IMR-90 (cell line): ENCODE measurements around the gene TNFSF13B. TPM values are rescaled to one million over a fixed set of nuclear protein-coding genes. Genes with fewer than 3 reads are reported as not detected.

Source experiments
- ATAC-seq: fragments of 200-7000 bp; cut with Tn5 transposase; 2 replicates; pipeline ENCODE4 v1.9.1; 2020; ENCODE audit warnings: low read depth, mild to moderate bottlenecking, moderate library complexity
- BruUV-seq: library from RNA; stranded (reverse); fragments of 400-500 nt; replicated peaks from 2 replicates; lab custom pipeline; 2021; lab: Mats Ljungman, UMichigan
- CTCF ChIA-PET: fragments of 300-600 bp; formaldehyde crosslinking; extraction: SDS; loops from one replicate; lab custom pipeline; 2021; ENCODE audit warnings: antibody characterized with exemption; lab: Yijun Ruan, JAX
- POLR2A ChIA-PET: fragments of 300-600 bp; sonication (Branson Sonifier 250); formaldehyde crosslinking; loops from one replicate; lab custom pipeline; 2022; ENCODE audit warnings: antibody characterized with exemption; ENCODE audit not compliant: unreplicated experiment; lab: Charles Lee
- DNase-seq: peaks from one replicate; pipeline ENCODE4 v3.0.0; 2013
- H2AFZ ChIP-seq: replicated peaks from 2 replicates; pipeline ENCODE3; 2013; ENCODE audit warnings: low read length, mild to moderate bottlenecking; ENCODE audit not compliant: poor library complexity
- H2AK5ac ChIP-seq: 2 replicates; pipeline ENCODE4 v1.6.1; 2013; ENCODE audit warnings: low read depth, low read length, inconsistent platforms
- H2AK9ac ChIP-seq: replicated peaks from 2 replicates; pipeline ENCODE3; 2013; ENCODE audit warnings: mild to moderate bottlenecking, low read depth, low read length, moderate library complexity; ENCODE audit not compliant: poor library complexity
- H2BK120ac ChIP-seq: 2 replicates; pipeline ENCODE4 v1.6.1; 2013; ENCODE audit warnings: low read depth, low read length, inconsistent platforms
- H2BK15ac ChIP-seq: 3 replicates; pipeline ENCODE4 v1.6.1; 2013; ENCODE audit warnings: low read depth, low read length, inconsistent platforms
- H2BK20ac ChIP-seq: 2 replicates; pipeline ENCODE4 v1.6.1; 2013; ENCODE audit warnings: low read depth, mild to moderate bottlenecking, inconsistent platforms, low read length, moderate library complexity
- H2BK5ac ChIP-seq: 2 replicates; pipeline ENCODE4 v1.6.1; 2013; ENCODE audit warnings: mild to moderate bottlenecking, low read depth, low read length, inconsistent platforms; ENCODE audit not compliant: poor library complexity, severe bottlenecking
- H3K14ac ChIP-seq: replicated peaks from 2 replicates; pipeline ENCODE4 v1.6.1; 2013; ENCODE audit warnings: low read depth, low read length, inconsistent platforms
- H3K18ac ChIP-seq: 2 replicates; pipeline ENCODE4 v1.6.1; 2013; ENCODE audit warnings: low read depth, low read length, control low read depth
- H3K23ac ChIP-seq: 2 replicates; pipeline ENCODE4 v1.6.1; 2013; ENCODE audit warnings: low read depth, low read length, inconsistent platforms
- H3K27ac ChIP-seq: 2 replicates; pipeline ENCODE4 v1.5.1; 2013; ENCODE audit warnings: mild to moderate bottlenecking, control low read depth, low read length; ENCODE audit not compliant: insufficient read depth
- H3K27me3 ChIP-seq: 2 replicates; pipeline ENCODE4 v1.6.1; 2013; ENCODE audit warnings: low read length; ENCODE audit not compliant: control insufficient read depth, insufficient read depth
- H3K36me3 ChIP-seq: 2 replicates; pipeline ENCODE4 v1.6.1; 2013; ENCODE audit warnings: low read length, mixed read lengths; ENCODE audit not compliant: control insufficient read depth, insufficient read depth
- H3K4ac ChIP-seq: 2 replicates; pipeline ENCODE4 v1.6.1; 2013; ENCODE audit warnings: low read depth, low read length, inconsistent platforms
- H3K4me1 ChIP-seq: 2 replicates; pipeline ENCODE4 v1.6.1; 2013; ENCODE audit warnings: low read length, mixed read lengths; ENCODE audit not compliant: control insufficient read depth, insufficient read depth
- H3K4me2 ChIP-seq: 2 replicates; pipeline ENCODE4 v1.6.1; 2013; ENCODE audit warnings: low read depth, mild to moderate bottlenecking, control low read depth, low read length, moderate library complexity
- H3K4me3 ChIP-seq: 2 replicates; pipeline ENCODE4 v1.5.1; 2013; ENCODE audit warnings: low read depth, mild to moderate bottlenecking, control low read depth, low read length, moderate library complexity; ENCODE audit not compliant: insufficient read depth
- H3K56ac ChIP-seq: 2 replicates; pipeline ENCODE4 v1.6.1; 2013; ENCODE audit warnings: low read length, inconsistent platforms; ENCODE audit not compliant: insufficient read depth; ENCODE audit errors: extremely low read depth
- H3K79me1 ChIP-seq, 2 experiments: 2 replicates each; pipeline ENCODE4 v1.6.1; 2013; ENCODE audit warnings: low read length in 2 of 2, inconsistent platforms in 1 of 2, low read depth in 1 of 2
- H3K9ac ChIP-seq: 2 replicates; pipeline ENCODE4 v1.6.1; 2013; ENCODE audit warnings: low read depth, low read length, control low read depth
- H3K9me1 ChIP-seq: 2 replicates; pipeline ENCODE4 v1.6.1; 2013; ENCODE audit warnings: low read length, inconsistent platforms; ENCODE audit not compliant: insufficient read depth
- H3K9me3 ChIP-seq: 2 replicates; pipeline ENCODE4 v1.6.1; 2013; ENCODE audit warnings: low read length; ENCODE audit not compliant: control insufficient read depth, insufficient read depth
- H4K20me1 ChIP-seq: 2 replicates; pipeline ENCODE4 v1.6.1; 2013; ENCODE audit warnings: low read length, inconsistent platforms; ENCODE audit not compliant: insufficient read depth
- H4K5ac ChIP-seq: 2 replicates; pipeline ENCODE4 v1.6.1; 2013; ENCODE audit warnings: mild to moderate bottlenecking, low read depth, low read length, control low read depth
- H4K8ac ChIP-seq, 2 experiments: 2 replicates each; pipeline ENCODE4 v1.6.1; 2013; ENCODE audit warnings: low read depth in 2 of 2, low read length in 2 of 2, control low read depth in 1 of 2, inconsistent platforms in 1 of 2
- H4K91ac ChIP-seq: 2 replicates; pipeline ENCODE4 v1.6.1; 2013; ENCODE audit warnings: low read depth, low read length, inconsistent platforms; ENCODE audit not compliant: insufficient read depth
- BHLHE40 ChIP-seq: fragments of 150-350 bp; IDR thresholded peaks from 2 replicates; pipeline ENCODE4 v1.6.1; 2016; ENCODE audit warnings: mild to moderate bottlenecking, low read depth, low read length
- CEBPB ChIP-seq: IDR thresholded peaks from 2 replicates; pipeline ENCODE4 v1.6.1; 2012; ENCODE audit warnings: low read depth, low read length, improper control_type of control experiment
- CHD1 ChIP-seq: IDR thresholded peaks from 2 replicates; pipeline ENCODE4 v1.6.1; 2012; ENCODE audit warnings: low read depth, low read length, improper control_type of control experiment
- CTCF ChIP-seq: conservative IDR thresholded peaks from 2 replicates; pipeline ENCODE4 v1.5.1; 2012; ENCODE audit warnings: mild to moderate bottlenecking, low read depth, low read length, improper control_type of control experiment
- ELK1 ChIP-seq: fragments of 150-350 bp; IDR thresholded peaks from 2 replicates; pipeline ENCODE4 v1.6.1; 2016; ENCODE audit warnings: low read depth, mild to moderate bottlenecking, low read length, moderate library complexity, borderline replicate concordance
- FOS ChIP-seq: fragments of 150-350 bp; IDR thresholded peaks from 2 replicates; pipeline ENCODE4 v1.6.1; 2016; ENCODE audit warnings: low read depth, low read length
- MAFK ChIP-seq: IDR thresholded peaks from 2 replicates; pipeline ENCODE4 v1.6.1; 2012; ENCODE audit warnings: low read depth, low read length, improper control_type of control experiment
- MAZ ChIP-seq: IDR thresholded peaks from 2 replicates; pipeline ENCODE4 v1.6.1; 2012; ENCODE audit warnings: low read depth, mild to moderate bottlenecking, low read length, improper control_type of control experiment, moderate library complexity, borderline replicate concordance
- MXI1 ChIP-seq: IDR thresholded peaks from 2 replicates; pipeline ENCODE4 v1.6.1; 2012; ENCODE audit warnings: low read depth, mild to moderate bottlenecking, low read length, moderate library complexity, borderline replicate concordance
- NFE2L2 ChIP-seq: fragments of 150-350 bp; IDR thresholded peaks from 2 replicates; pipeline ENCODE4 v1.6.1; 2016; ENCODE audit warnings: low read depth, mild to moderate bottlenecking, low read length
- POLR2A ChIP-seq: IDR thresholded peaks from 2 replicates; pipeline ENCODE4 v1.6.1; 2012; ENCODE audit warnings: mild to moderate bottlenecking, low read depth, low read length
- RAD21 ChIP-seq: IDR thresholded peaks from 2 replicates; pipeline ENCODE4 v1.6.1; 2012; ENCODE audit warnings: low read length, improper control_type of control experiment
- RCOR1 ChIP-seq: IDR thresholded peaks from 2 replicates; pipeline ENCODE4 v1.6.1; 2012; ENCODE audit warnings: mild to moderate bottlenecking, low read length, improper control_type of control experiment; ENCODE audit not compliant: insufficient replicate concordance
- RFX5 ChIP-seq: IDR thresholded peaks from 2 replicates; pipeline ENCODE4 v1.8.0; 2012; ENCODE audit warnings: low read depth, mild to moderate bottlenecking, low read length, moderate library complexity
- SMC3 ChIP-seq: fragments of 150-350 bp; IDR thresholded peaks from 2 replicates; pipeline ENCODE4 v1.6.1; 2016; ENCODE audit warnings: low read depth, mild to moderate bottlenecking, antibody characterized with exemption, low read length, moderate library complexity
- USF2 ChIP-seq: fragments of 150-350 bp; IDR thresholded peaks from 2 replicates; pipeline ENCODE4 v1.6.1; 2017; ENCODE audit warnings: mild to moderate bottlenecking, antibody characterized with exemption, low read length, low read depth
- dilution Hi-C: fragments of 300-500 bp; cut with HindIII; formaldehyde crosslinking; loops from one replicate; pipeline ENCODE4 v1.14.3; 2018; ENCODE audit warnings: low sequenced_read_pairs; ENCODE audit not compliant: unreplicated experiment
- in situ Hi-C: fragments of 300-500 bp; cut with MboI; formaldehyde crosslinking; loops from 3 replicates; pipeline ENCODE4 v1.14.3; 2019; ENCODE audit warnings: low sequenced_read_pairs, inconsistent platforms, mixed read lengths
- intact Hi-C: fragments of 100-400 bp; cut with micrococcal nuclease; formaldehyde crosslinking; loops from 2 replicates; pipeline ENCODE4 v1.10.0; 2022
- polyA plus RNA-seq, 3 experiments: library from polyadenylated mRNA; depleted of rRNA; stranded (reverse); fragments of >200 nt; gene quantifications; 2 replicates each; pipeline ENCODE4 v1.2.3, GENCODE V29; 2012; ENCODE audit warnings: low replicate concordance in 1 of 3
- total RNA-seq: library from RNA; depleted of rRNA; stranded (reverse); fragments of >200 nt; gene quantifications from 2 replicates; pipeline ENCODE4 v1.2.3, GENCODE V29; 2012

TNFSF13B gene
- total and polyA plus RNA-seq, 2 of the 4 experiments (the other 2 are of a cell fraction) = 0.29 to 0.54 TPM

- H3K4me3 ChIP-seq = no peak overlapping the region
- no peaks in the 10 kb centered on the region for H3K9me3 ChIP-seq
- no peak overlapping the region for H2BK15ac ChIP-seq
- DNase-seq = no peak
- no peak overlapping the region for H3K14ac ChIP-seq
- no peak overlapping the region for H4K91ac ChIP-seq
- dilution Hi-C loops (no loop called here), in situ Hi-C loops (loop anchor here (10.0 kb wide), 1 partner anchor 179 kb away; no protein-coding TSS in a partner anchor), intact Hi-C loops (no loop called here)
- H2AFZ ChIP-seq = no peak overlapping the region
- H2AK9ac ChIP-seq = no peak overlapping the region
- no peaks in the 10 kb centered on the region for H3K36me3 ChIP-seq
- no peak overlapping the region for H3K27ac ChIP-seq
- peaks cover 17% of the 10 kb centered on the region for H3K27me3 ChIP-seq
- TF ChIP-seq CHD1 (no peak), RAD21 (no peak), NFE2L2 (no peak), RCOR1 (no peak), POLR2A (no peak), CEBPB (no peak), MAFK (no peak), CTCF (no peak), RFX5 (no peak), ELK1 (no peak), BHLHE40 (no peak), USF2 (no peak), MXI1 (no peak), FOS (no peak), MAZ (no peak), SMC3 (no peak)
- ChIA-PET CTCF (no interaction called here), POLR2A (no interaction called here)
- no peak overlapping the region for H3K9ac ChIP-seq
- H4K8ac ChIP-seq = no peak overlapping the region
- H3K23ac ChIP-seq = no peak overlapping the region
- H3K18ac ChIP-seq = no peak overlapping the region
- H2BK5ac ChIP-seq = no peak overlapping the region
- no peak overlapping the region for H4K5ac ChIP-seq
- H3K79me1 ChIP-seq = no peaks in the 10 kb centered on the region
- no TSS peak for BruUV-seq
- H2BK120ac ChIP-seq = no peak overlapping the region
- H3K4me1 ChIP-seq = no peaks in the 10 kb centered on the region
- no peak overlapping the region for H2BK20ac ChIP-seq
- ATAC-seq = no peak
- no peak overlapping the region for H2AK5ac ChIP-seq
- no peaks in the 10 kb centered on the region for H3K9me1 ChIP-seq
- H3K4ac ChIP-seq = no peak overlapping the region
- no peak overlapping the region for H3K56ac ChIP-seq
- no peaks in the 10 kb centered on the region for H4K20me1 ChIP-seq
- H3K4me2 ChIP-seq = no peak overlapping the region
Measured at GRCh38 chr13:108325863-108326262, 56.3 kb downstream of the TNFSF13B start.
